ENCODE measurements around the gene PELO. TPM values are rescaled to one million over a fixed set of nuclear protein-coding genes. Genes with fewer than 3 reads are reported as not detected.

PELO gene
- total and polyA plus RNA-seq, 9 of the 15 experiments (the other 6 are each of a cell fraction or from before 2014, with no cell fraction given) = 5.8 to 14.6 (median 9.6) TPM

- TF ChIP-seq, protein P1, sequence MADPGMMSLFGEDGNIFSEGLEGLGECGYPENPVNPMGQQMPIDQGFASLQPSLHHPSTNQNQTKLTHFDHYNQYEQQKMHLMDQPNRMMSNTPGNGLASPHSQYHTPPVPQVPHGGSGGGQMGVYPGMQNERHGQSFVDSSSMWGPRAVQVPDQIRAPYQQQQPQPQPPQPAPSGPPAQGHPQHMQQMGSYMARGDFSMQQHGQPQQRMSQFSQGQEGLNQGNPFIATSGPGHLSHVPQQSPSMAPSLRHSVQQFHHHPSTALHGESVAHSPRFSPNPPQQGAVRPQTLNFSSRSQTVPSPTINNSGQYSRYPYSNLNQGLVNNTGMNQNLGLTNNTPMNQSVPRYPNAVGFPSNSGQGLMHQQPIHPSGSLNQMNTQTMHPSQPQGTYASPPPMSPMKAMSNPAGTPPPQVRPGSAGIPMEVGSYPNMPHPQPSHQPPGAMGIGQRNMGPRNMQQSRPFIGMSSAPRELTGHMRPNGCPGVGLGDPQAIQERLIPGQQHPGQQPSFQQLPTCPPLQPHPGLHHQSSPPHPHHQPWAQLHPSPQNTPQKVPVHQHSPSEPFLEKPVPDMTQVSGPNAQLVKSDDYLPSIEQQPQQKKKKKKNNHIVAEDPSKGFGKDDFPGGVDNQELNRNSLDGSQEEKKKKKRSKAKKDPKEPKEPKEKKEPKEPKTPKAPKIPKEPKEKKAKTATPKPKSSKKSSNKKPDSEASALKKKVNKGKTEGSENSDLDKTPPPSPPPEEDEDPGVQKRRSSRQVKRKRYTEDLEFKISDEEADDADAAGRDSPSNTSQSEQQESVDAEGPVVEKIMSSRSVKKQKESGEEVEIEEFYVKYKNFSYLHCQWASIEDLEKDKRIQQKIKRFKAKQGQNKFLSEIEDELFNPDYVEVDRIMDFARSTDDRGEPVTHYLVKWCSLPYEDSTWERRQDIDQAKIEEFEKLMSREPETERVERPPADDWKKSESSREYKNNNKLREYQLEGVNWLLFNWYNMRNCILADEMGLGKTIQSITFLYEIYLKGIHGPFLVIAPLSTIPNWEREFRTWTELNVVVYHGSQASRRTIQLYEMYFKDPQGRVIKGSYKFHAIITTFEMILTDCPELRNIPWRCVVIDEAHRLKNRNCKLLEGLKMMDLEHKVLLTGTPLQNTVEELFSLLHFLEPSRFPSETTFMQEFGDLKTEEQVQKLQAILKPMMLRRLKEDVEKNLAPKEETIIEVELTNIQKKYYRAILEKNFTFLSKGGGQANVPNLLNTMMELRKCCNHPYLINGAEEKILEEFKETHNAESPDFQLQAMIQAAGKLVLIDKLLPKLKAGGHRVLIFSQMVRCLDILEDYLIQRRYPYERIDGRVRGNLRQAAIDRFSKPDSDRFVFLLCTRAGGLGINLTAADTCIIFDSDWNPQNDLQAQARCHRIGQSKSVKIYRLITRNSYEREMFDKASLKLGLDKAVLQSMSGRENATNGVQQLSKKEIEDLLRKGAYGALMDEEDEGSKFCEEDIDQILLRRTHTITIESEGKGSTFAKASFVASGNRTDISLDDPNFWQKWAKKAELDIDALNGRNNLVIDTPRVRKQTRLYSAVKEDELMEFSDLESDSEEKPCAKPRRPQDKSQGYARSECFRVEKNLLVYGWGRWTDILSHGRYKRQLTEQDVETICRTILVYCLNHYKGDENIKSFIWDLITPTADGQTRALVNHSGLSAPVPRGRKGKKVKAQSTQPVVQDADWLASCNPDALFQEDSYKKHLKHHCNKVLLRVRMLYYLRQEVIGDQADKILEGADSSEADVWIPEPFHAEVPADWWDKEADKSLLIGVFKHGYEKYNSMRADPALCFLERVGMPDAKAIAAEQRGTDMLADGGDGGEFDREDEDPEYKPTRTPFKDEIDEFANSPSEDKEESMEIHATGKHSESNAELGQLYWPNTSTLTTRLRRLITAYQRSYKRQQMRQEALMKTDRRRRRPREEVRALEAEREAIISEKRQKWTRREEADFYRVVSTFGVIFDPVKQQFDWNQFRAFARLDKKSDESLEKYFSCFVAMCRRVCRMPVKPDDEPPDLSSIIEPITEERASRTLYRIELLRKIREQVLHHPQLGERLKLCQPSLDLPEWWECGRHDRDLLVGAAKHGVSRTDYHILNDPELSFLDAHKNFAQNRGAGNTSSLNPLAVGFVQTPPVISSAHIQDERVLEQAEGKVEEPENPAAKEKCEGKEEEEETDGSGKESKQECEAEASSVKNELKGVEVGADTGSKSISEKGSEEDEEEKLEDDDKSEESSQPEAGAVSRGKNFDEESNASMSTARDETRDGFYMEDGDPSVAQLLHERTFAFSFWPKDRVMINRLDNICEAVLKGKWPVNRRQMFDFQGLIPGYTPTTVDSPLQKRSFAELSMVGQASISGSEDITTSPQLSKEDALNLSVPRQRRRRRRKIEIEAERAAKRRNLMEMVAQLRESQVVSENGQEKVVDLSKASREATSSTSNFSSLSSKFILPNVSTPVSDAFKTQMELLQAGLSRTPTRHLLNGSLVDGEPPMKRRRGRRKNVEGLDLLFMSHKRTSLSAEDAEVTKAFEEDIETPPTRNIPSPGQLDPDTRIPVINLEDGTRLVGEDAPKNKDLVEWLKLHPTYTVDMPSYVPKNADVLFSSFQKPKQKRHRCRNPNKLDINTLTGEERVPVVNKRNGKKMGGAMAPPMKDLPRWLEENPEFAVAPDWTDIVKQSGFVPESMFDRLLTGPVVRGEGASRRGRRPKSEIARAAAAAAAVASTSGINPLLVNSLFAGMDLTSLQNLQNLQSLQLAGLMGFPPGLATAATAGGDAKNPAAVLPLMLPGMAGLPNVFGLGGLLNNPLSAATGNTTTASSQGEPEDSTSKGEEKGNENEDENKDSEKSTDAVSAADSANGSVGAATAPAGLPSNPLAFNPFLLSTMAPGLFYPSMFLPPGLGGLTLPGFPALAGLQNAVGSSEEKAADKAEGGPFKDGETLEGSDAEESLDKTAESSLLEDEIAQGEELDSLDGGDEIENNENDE (IDR thresholded peaks at IDR 0.05; ENCODE audit: low read depth, low read length) = no peak
- no peak for TF ChIP-seq ZNF354B (CRISPR knock-in tag; IDR thresholded peaks at IDR 0.05)
- no peak for TF ChIP-seq ZNF253 (CRISPR knock-in tag; conservative IDR thresholded peaks at IDR 0.05)
- TF ChIP-seq CBX8 (IDR thresholded peaks at IDR 0.05; ENCODE audit: borderline replicate concordance, extremely low read depth, low read depth, low read length, poor library complexity, severe bottlenecking) = no peak
- no peak for TF ChIP-seq CEBPB (tag; IDR thresholded peaks at IDR 0.05)
- TF ChIP-seq, protein P2, sequence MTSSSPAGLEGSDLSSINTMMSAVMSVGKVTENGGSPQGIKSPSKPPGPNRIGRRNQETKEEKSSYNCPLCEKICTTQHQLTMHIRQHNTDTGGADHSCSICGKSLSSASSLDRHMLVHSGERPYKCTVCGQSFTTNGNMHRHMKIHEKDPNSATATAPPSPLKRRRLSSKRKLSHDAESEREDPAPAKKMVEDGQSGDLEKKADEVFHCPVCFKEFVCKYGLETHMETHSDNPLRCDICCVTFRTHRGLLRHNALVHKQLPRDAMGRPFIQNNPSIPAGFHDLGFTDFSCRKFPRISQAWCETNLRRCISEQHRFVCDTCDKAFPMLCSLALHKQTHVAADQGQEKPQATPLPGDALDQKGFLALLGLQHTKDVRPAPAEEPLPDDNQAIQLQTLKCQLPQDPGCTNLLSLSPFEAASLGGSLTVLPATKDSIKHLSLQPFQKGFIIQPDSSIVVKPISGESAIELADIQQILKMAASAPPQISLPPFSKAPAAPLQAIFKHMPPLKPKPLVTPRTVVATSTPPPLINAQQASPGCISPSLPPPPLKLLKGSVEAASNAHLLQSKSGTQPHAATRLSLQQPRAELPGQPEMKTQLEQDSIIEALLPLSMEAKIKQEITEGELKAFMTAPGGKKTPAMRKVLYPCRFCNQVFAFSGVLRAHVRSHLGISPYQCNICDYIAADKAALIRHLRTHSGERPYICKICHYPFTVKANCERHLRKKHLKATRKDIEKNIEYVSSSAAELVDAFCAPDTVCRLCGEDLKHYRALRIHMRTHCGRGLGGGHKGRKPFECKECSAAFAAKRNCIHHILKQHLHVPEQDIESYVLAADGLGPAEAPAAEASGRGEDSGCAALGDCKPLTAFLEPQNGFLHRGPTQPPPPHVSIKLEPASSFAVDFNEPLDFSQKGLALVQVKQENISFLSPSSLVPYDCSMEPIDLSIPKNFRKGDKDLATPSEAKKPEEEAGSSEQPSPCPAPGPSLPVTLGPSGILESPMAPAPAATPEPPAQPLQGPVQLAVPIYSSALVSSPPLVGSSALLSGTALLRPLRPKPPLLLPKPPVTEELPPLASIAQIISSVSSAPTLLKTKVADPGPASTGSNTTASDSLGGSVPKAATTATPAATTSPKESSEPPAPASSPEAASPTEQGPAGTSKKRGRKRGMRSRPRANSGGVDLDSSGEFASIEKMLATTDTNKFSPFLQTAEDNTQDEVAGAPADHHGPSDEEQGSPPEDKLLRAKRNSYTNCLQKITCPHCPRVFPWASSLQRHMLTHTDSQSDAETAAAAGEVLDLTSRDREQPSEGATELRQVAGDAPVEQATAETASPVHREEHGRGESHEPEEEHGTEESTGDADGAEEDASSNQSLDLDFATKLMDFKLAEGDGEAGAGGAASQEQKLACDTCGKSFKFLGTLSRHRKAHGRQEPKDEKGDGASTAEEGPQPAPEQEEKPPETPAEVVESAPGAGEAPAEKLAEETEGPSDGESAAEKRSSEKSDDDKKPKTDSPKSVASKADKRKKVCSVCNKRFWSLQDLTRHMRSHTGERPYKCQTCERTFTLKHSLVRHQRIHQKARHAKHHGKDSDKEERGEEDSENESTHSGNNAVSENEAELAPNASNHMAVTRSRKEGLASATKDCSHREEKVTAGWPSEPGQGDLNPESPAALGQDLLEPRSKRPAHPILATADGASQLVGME (CRISPR knock-in tag; IDR thresholded peaks at IDR 0.05) = no peak
- peak; percentile 65; the same call in 1 of the 2 replicates for TF ChIP-seq ESRRA (IDR thresholded peaks at IDR 0.05; ENCODE audit: borderline replicate concordance, low read depth)
- no peak for TF ChIP-seq HNRNPLL (IDR thresholded peaks at IDR 0.05; ENCODE audit: low read depth, low read length, poor library complexity, severe bottlenecking)
- TF ChIP-seq TSC22D4 (tag; IDR thresholded peaks at IDR 0.05) = no peak
Observed at GRCh38 chr5:52800394-52801213, 12.9 kb downstream of the PELO start (continued).
